Natural killer cell treated with Interleukin-12 subunit alpha and Interleukin-12 subunit beta and Interleukin-15 and Interleukin-18, amount 100 ng/mL, for 72 hours (primary cell): Measurements from ENCODE around the gene NPB. TPM values are rescaled to one million over a fixed set of nuclear protein-coding genes. Genes with fewer than 3 reads are reported as not detected.

Experiments
- ATAC-seq, 2 donors: fragments of 150-1000 bp; cut with Tn5 transposase in 1 of 2; sonication (Bioruptor Pico), chemical (Tn5 transposase) in 1 of 2; 2 replicates each; pipeline ENCODE4 v1.10.0; 2021
- DNase-seq: peaks from one replicate; pipeline ENCODE4 v3.0.0; 2022; ENCODE audit warnings: low spot score
- H3K27ac Mint-ChIP-seq, 2 donors: 1 replicate in 1 of 2; 2 replicates in 1 of 2; pipeline ENCODE4 v1.8.0; 2022; ENCODE audit warnings: mixed read lengths in 2 of 2, mild to moderate bottlenecking in 1 of 2, moderate library complexity in 1 of 2
- H3K27me3 Mint-ChIP-seq, 2 donors: 1 replicate in 1 of 2; 2 replicates in 1 of 2; pipeline ENCODE4 v1.8.0; 2022; ENCODE audit warnings: mixed read lengths in 2 of 2
- H3K36me3 Mint-ChIP-seq: one replicate; pipeline ENCODE4 v1.8.0; 2022; ENCODE audit warnings: mixed read lengths
- H3K4me1 Mint-ChIP-seq, 2 donors: 1 replicate in 1 of 2; 2 replicates in 1 of 2; pipeline ENCODE4 v1.8.0; 2022; ENCODE audit warnings: low read depth in 2 of 2, mixed read lengths in 2 of 2, mild to moderate bottlenecking in 1 of 2
- H3K4me3 Mint-ChIP-seq: one replicate; pipeline ENCODE4 v1.8.0; 2022; ENCODE audit warnings: mixed read lengths
- H3K9me3 Mint-ChIP-seq: 2 replicates; pipeline ENCODE4 v1.8.0; 2022; ENCODE audit warnings: mixed read lengths
- total RNA-seq, 2 donors: library from RNA; stranded (reverse); gene quantifications; one replicate each; pipeline ENCODE4 v1.2.3, GENCODE V29; 2022

Gene NPB
- total RNA-seq, 2 donors from 2014 or later, result 0.17 to 0.50 TPM

GRCh38 chr17:81934098-81934757 is 32.2 kb downstream of the NPB start:
- DNase-seq, result no peak
- ATAC-seq, result no peak
- Mint-ChIP-seq H3K27me3 (peaks cover 0 to 7% of the 10 kb centered on the region in 2 donors), H3K4me1 (peaks cover 6 to 12% of the 10 kb centered on the region in 2 donors), H3K27ac (no peak overlapping the region), H3K4me3 (no peak overlapping the region), H3K36me3 (no peaks in the 10 kb centered on the region), H3K9me3 (no peaks in the 10 kb centered on the region)

- peaks cover 6 to 12% of the 10 kb centered on the region in 2 donors for H3K4me1 Mint-ChIP-seq
- no peaks in the 10 kb centered on the region for H3K36me3 Mint-ChIP-seq
- H3K27me3 Mint-ChIP-seq, result peaks cover 0 to 7% of the 10 kb centered on the region in 2 donors
- no peak for ATAC-seq
- no peak for DNase-seq
- no peaks in the 10 kb centered on the region for H3K9me3 Mint-ChIP-seq
- no peak overlapping the region for H3K27ac Mint-ChIP-seq
- H3K4me3 Mint-ChIP-seq, result no peak overlapping the region
These were observed 33.0 kb downstream of the NPB start for GRCh38 chr17:81934850-81935708.

- no peak overlapping the region for H3K27ac Mint-ChIP-seq
These were observed 33.7 kb downstream of the NPB start for GRCh38 chr17:81935709-81936084.

GRCh38 chr17:81939218-81939617 is 37.2 kb downstream of the NPB start:
- no peak for ATAC-seq
- no peak overlapping the region for H3K4me3 Mint-ChIP-seq

More at GRCh38 chr17:81935709-81936084, 33.7 kb downstream of the NPB start:
- ATAC-seq (no peak), DNase-seq (no peak)
- H3K4me3 Mint-ChIP-seq, result peak overlapping the region; percentile 52
- no peaks in the 10 kb centered on the region for H3K36me3 Mint-ChIP-seq
- peaks cover 6 to 12% of the 10 kb centered on the region in 2 donors for H3K4me1 Mint-ChIP-seq
- peaks cover 0 to 7% of the 10 kb centered on the region in 2 donors for H3K27me3 Mint-ChIP-seq
- no peaks in the 10 kb centered on the region for H3K9me3 Mint-ChIP-seq

GRCh38 chr17:81939881-81940385 is 37.9 kb downstream of the NPB start:
- peaks cover 6 to 9% of the 10 kb centered on the region in 2 donors for H3K4me1 Mint-ChIP-seq
- no peak overlapping the region for H3K27ac Mint-ChIP-seq
- no peak for ATAC-seq
- no peaks in the 10 kb centered on the region for H3K9me3 Mint-ChIP-seq
- H3K36me3 Mint-ChIP-seq, result no peaks in the 10 kb centered on the region
- no peak for DNase-seq
- no peaks in the 10 kb centered on the region for H3K27me3 Mint-ChIP-seq
- H3K4me3 Mint-ChIP-seq, result no peak overlapping the region

More at GRCh38 chr17:81939218-81939617, 37.2 kb downstream of the NPB start:
- Mint-ChIP-seq H3K27ac (no peak overlapping the region), H3K9me3 (no peaks in the 10 kb centered on the region), H3K36me3 (no peaks in the 10 kb centered on the region), H3K4me1 (peaks cover 6 to 9% of the 10 kb centered on the region in 2 donors), H3K27me3 (no peaks in the 10 kb centered on the region)
- no peak for DNase-seq

- no peaks in the 10 kb centered on the region for H3K27me3 Mint-ChIP-seq
- H3K27ac Mint-ChIP-seq, result no peak overlapping the region
- no peaks in the 10 kb centered on the region for H3K9me3 Mint-ChIP-seq
- no peak for DNase-seq
- no peak for ATAC-seq
- no peaks in the 10 kb centered on the region for H3K36me3 Mint-ChIP-seq
- H3K4me1 Mint-ChIP-seq, result peaks cover 6 to 7% of the 10 kb centered on the region in 2 donors
- H3K4me3 Mint-ChIP-seq, result no peak overlapping the region
These were observed 38.8 kb downstream of the NPB start for GRCh38 chr17:81940538-81941483.

- no peak overlapping the region for H3K27ac Mint-ChIP-seq
- H3K4me3 Mint-ChIP-seq, result no peak overlapping the region
- no peak for ATAC-seq
- H3K4me1 Mint-ChIP-seq, result peaks cover 6% of the 10 kb centered on the region in 2 donors
- H3K27me3 Mint-ChIP-seq, result no peaks in the 10 kb centered on the region
- DNase-seq, result no peak
- no peaks in the 10 kb centered on the region for H3K9me3 Mint-ChIP-seq
- H3K36me3 Mint-ChIP-seq, result no peaks in the 10 kb centered on the region
These were observed 39.6 kb downstream of the NPB start for GRCh38 chr17:81941484-81942166.

- H3K27me3 Mint-ChIP-seq, result no peaks in the 10 kb centered on the region
- no peaks in the 10 kb centered on the region for H3K36me3 Mint-ChIP-seq
- H3K4me3 Mint-ChIP-seq, result no peak overlapping the region
- H3K4me1 Mint-ChIP-seq, result peaks cover 6% of the 10 kb centered on the region in 2 donors
- no peak for ATAC-seq
- no peak overlapping the region for H3K27ac Mint-ChIP-seq
- no peak for DNase-seq
- no peaks in the 10 kb centered on the region for H3K9me3 Mint-ChIP-seq
These were observed 40.1 kb downstream of the NPB start for GRCh38 chr17:81942167-81942553.

GRCh38 chr17:81944858-81945257 is 42.8 kb downstream of the NPB start:
- DNase-seq (no peak), ATAC-seq (no peak)
- Mint-ChIP-seq H3K9me3 (no peaks in the 10 kb centered on the region), H3K36me3 (no peaks in the 10 kb centered on the region), H3K27me3 (no peaks in the 10 kb centered on the region), H3K4me1 (no peaks in the 10 kb centered on the region), H3K27ac (no peak overlapping the region), H3K4me3 (no peak overlapping the region)

- Mint-ChIP-seq H3K36me3 (no peaks in the 10 kb centered on the region), H3K9me3 (no peaks in the 10 kb centered on the region), H3K4me1 (no peaks in the 10 kb centered on the region), H3K27me3 (peaks cover 0 to 2% of the 10 kb centered on the region in 2 donors), H3K27ac (no peak within 1 kb of the TSS), H3K4me3 (no peak within 1 kb of the TSS)
- DNase-seq, result no peak
- no peak for ATAC-seq
These were observed 45.2 kb downstream of the NPB start, which contains the start of gene MYADML2 for GRCh38 chr17:81947189-81947588. Gene MYADML2, minus strand, starts transcription at chr17:81947233. Its CDS starts 5,492 bp downstream, at chr17:81941741.

- H3K4me3 Mint-ChIP-seq, result no peak overlapping the region
- peaks cover 0 to 2% of the 10 kb centered on the region in 2 donors for H3K27me3 Mint-ChIP-seq
- H3K9me3 Mint-ChIP-seq, result no peaks in the 10 kb centered on the region
- ATAC-seq (peak in 1 of 2 donors; percentile 40), DNase-seq (peak; percentile 58)
- no peaks in the 10 kb centered on the region for H3K36me3 Mint-ChIP-seq
- H3K4me1 Mint-ChIP-seq, result no peaks in the 10 kb centered on the region
- H3K27ac Mint-ChIP-seq, result no peak overlapping the region
These were observed 46.8 kb downstream of the NPB start for GRCh38 chr17:81948635-81949378.

- Mint-ChIP-seq H3K4me1 (no peaks in the 10 kb centered on the region), H3K4me3 (no peak overlapping the region), H3K27ac (no peak overlapping the region)
These were observed 48.5 kb downstream of the NPB start for GRCh38 chr17:81950501-81950900.

More at GRCh38 chr17:81950501-81950900, 48.5 kb downstream of the NPB start:
- no peaks in the 10 kb centered on the region for H3K36me3 Mint-ChIP-seq
- H3K27me3 Mint-ChIP-seq, result peaks cover 0 to 2% of the 10 kb centered on the region in 2 donors
- ATAC-seq, result no peak
- no peaks in the 10 kb centered on the region for H3K9me3 Mint-ChIP-seq
- no peak for DNase-seq
